ENCODE data around the gene PRLR. TPM values are rescaled to one million over a fixed set of nuclear protein-coding genes. Genes with fewer than 3 reads are reported as not detected.

Gene PRLR
- total RNA-seq, 2 donors from 2014 or later = 6.2 to 7.9 TPM

DNA sequence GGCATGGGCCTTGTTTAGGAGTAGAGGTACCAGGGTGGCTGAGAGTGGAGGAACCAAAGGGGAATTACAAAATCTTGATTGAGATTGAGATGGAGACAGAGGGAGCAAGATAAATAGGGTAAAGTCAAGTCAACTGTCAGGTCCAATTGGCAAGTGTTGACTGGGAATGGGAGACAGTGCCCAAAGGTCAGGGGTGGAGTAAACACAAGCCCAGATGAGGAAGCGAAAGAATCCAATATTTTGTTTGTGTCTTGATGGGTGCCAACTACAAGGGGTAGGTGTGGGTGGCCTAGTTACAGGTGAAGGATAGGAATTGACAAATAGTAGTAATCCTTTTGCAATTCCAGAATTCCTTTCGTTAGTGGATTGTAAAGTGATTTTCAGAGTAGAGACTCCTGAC, 107.5 kb downstream of the PRLR start:
- Histone ChIP-seq H3K27me3 (no peaks in the 10 kb centered on the region), H3K9me3 (no peaks in the 10 kb centered on the region), H3K4me1 (peaks cover 28% of the 10 kb centered on the region), H3K4me3 (no peak overlapping the region), H3K36me3 (replicated peaks in 1 of 2; ENCODE audit: insufficient read depth in 1 of 2, low read depth in 2 of 2) (no peaks in the 10 kb centered on the region), H3K27ac (no peak overlapping the region)
- 78 to 81% methylated on average over 2 of the region's 2 CpGs for WGBS, 2 donors
- intact Hi-C loops (cut with DNase I) = no loop called here
- TF ChIP-seq, protein P1, sequence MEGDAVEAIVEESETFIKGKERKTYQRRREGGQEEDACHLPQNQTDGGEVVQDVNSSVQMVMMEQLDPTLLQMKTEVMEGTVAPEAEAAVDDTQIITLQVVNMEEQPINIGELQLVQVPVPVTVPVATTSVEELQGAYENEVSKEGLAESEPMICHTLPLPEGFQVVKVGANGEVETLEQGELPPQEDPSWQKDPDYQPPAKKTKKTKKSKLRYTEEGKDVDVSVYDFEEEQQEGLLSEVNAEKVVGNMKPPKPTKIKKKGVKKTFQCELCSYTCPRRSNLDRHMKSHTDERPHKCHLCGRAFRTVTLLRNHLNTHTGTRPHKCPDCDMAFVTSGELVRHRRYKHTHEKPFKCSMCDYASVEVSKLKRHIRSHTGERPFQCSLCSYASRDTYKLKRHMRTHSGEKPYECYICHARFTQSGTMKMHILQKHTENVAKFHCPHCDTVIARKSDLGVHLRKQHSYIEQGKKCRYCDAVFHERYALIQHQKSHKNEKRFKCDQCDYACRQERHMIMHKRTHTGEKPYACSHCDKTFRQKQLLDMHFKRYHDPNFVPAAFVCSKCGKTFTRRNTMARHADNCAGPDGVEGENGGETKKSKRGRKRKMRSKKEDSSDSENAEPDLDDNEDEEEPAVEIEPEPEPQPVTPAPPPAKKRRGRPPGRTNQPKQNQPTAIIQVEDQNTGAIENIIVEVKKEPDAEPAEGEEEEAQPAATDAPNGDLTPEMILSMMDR (IDR thresholded peaks at IDR 0.05) = no peak
- TF ChIP-seq POLR2A (IDR thresholded peaks at IDR 0.05) = no peak
- no peak for ATAC-seq
- no peak for DNase-seq

DNA sequence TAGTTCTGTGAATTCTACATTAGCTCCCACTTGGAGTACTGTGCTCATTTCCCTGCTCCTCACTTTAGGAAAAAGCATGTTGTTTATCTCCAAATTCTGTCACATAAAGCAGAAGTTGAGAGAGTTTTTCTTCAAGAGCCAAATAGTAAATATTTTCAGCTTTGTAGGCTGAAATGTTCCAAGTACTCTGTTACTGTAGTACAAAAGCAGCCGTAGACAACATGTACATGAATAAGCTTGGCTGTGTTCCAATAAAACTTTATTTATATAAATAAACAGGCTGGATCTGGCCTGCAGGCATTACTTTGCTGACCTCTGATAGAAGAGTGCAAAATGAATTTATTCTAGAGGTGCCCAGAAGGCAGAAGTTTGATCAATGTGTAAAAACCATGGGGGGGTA, 109.6 kb downstream of the PRLR start:
- intact Hi-C loops (cut with DNase I) = no loop called here
- TF ChIP-seq, protein P1 (IDR thresholded peaks at IDR 0.05) = no peak
- TF ChIP-seq POLR2A (IDR thresholded peaks at IDR 0.05) = no peak
- peaks cover 7% of the 10 kb centered on the region for H3K4me1 ChIP-seq
- H3K27me3 ChIP-seq = no peaks in the 10 kb centered on the region
- no peak overlapping the region for H3K27ac ChIP-seq
- WGBS, 2 donors = 30 to 48% methylated on average over 1 of the region's 1 CpG
- H3K9me3 ChIP-seq = no peaks in the 10 kb centered on the region
- no peak overlapping the region for H3K4me3 ChIP-seq
- ATAC-seq (no peak), DNase-seq (no peak)
- H3K36me3 ChIP-seq (replicated peaks in 1 of 2; ENCODE audit: insufficient read depth in 1 of 2, low read depth in 2 of 2) = no peaks in the 10 kb centered on the region

DNA sequence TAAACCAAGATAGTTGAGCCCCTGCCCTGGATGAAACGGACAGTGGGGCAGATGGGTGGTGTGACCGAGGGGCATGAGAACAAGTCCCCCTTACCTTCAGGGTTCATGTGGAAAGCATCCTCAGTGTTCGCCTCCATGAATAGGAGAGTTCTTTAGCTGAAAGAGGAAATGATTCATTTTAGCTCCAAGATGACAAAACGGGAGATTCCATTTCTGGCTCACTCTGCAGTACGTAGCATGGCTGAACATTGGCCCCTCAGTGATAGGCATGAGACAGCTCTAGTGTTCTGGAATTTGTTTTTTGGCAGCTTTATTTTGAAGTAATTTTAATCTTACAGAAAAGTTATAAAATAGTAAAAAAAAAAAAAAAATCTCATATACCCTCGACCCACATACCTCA, 112.3 kb downstream of the PRLR start:
- no peaks in the 10 kb centered on the region for H3K4me1 ChIP-seq
- intact Hi-C loops (cut with DNase I) = no loop called here
- no peak overlapping the region for H3K4me3 ChIP-seq
- ATAC-seq (no peak), DNase-seq (no peak)
- TF ChIP-seq POLR2A (IDR thresholded peaks at IDR 0.05) = no peak
- TF ChIP-seq, protein P1 (IDR thresholded peaks at IDR 0.05) = no peak
- no peaks in the 10 kb centered on the region for H3K9me3 ChIP-seq
- 86 to 87% methylated on average over 6 of the region's 6 CpGs for WGBS, 2 donors
- no peaks in the 10 kb centered on the region for H3K27me3 ChIP-seq
- H3K27ac ChIP-seq = no peak overlapping the region
- no peaks in the 10 kb centered on the region for H3K36me3 ChIP-seq (replicated peaks in 1 of 2; ENCODE audit: insufficient read depth in 1 of 2, low read depth in 2 of 2)

DNA sequence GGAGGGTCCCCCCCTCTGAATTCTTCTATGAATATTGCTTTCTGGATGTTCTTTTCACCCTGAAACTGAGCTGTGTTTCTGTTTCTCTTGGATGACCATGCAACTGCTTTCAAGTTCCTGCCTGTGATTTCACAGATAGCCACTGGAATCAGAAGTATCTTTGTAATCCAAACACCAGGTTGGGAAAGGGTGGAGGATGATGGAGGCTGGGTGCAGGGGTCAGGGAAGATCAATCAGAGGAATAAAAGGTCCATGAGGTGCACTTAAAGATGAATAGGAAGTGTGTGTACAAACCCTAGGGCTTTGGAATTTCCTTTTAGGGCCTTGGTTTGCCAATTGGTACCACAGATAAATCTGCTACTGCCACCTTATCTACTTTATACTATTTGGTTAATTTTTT, 114.4 kb downstream of the PRLR start:
- ATAC-seq (no peak), DNase-seq (no peak)
- Histone ChIP-seq H3K9me3 (no peaks in the 10 kb centered on the region), H3K4me3 (no peak overlapping the region), H3K4me1 (no peaks in the 10 kb centered on the region), H3K27ac (no peak overlapping the region), H3K27me3 (no peaks in the 10 kb centered on the region), H3K36me3 (replicated peaks in 1 of 2; ENCODE audit: insufficient read depth in 1 of 2, low read depth in 2 of 2) (no peaks in the 10 kb centered on the region)
- TF ChIP-seq POLR2A (IDR thresholded peaks at IDR 0.05) = no peak
- TF ChIP-seq, protein P1 (IDR thresholded peaks at IDR 0.05) = no peak
- intact Hi-C loops (cut with DNase I) = no loop called here

DNA sequence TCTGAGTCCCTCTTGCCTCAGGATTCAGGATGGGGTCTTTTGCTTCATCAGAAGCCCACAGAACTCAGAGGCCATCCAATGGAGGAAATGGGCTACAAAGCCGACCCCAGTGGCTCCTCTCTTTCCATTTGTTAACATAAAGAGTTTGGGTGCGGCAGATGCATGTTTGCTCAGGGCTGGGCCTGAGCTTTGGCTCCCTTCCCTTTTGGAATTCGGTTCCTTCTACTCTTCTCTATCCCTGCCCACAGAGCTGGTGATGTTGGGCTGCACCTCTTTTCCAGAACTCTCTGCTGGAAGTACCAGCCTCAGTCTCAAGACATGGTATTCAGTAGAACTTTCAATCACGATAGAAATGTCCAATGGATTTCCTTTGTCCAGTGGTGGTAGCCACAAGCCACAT, 115.6 kb downstream of the PRLR start:
- H3K27me3 ChIP-seq = no peaks in the 10 kb centered on the region
- H3K36me3 ChIP-seq (replicated peaks in 1 of 2; ENCODE audit: insufficient read depth in 1 of 2, low read depth in 2 of 2) = no peaks in the 10 kb centered on the region
- no peak overlapping the region for H3K4me3 ChIP-seq
- no peaks in the 10 kb centered on the region for H3K4me1 ChIP-seq
- DNase-seq (no peak), ATAC-seq (no peak)
- intact Hi-C loops (cut with DNase I) = no loop called here
- WGBS, 2 donors = 82 to 96% methylated on average over 4 of the region's 4 CpGs
- TF ChIP-seq POLR2A (IDR thresholded peaks at IDR 0.05) = no peak
- TF ChIP-seq, protein P1 (IDR thresholded peaks at IDR 0.05) = no peak
- no peak overlapping the region for H3K27ac ChIP-seq
- H3K9me3 ChIP-seq = no peaks in the 10 kb centered on the region

Data from body of pancreas (tissue), 4 donors.